OCI-LY7 (cell line): ENCODE data around the gene ADAMTS5. TPM values are rescaled to one million over a fixed set of nuclear protein-coding genes. Genes with fewer than 3 reads are reported as not detected.

Source experiments
- BruUV-seq: library from RNA; stranded (reverse); fragments of 400-500 nt; replicated peaks from 2 replicates; lab custom pipeline; 2021; lab: Mats Ljungman, UMichigan
- CTCF ChIA-PET: fragments of 300-600 bp; sonication (Branson Sonifier 250); formaldehyde crosslinking; loops from one replicate; lab custom pipeline; 2022; ENCODE audit warnings: antibody characterized with exemption; ENCODE audit not compliant: unreplicated experiment; lab: Charles Lee
- POLR2A ChIA-PET: fragments of 300-600 bp; sonication (Branson Sonifier 250); formaldehyde crosslinking; loops from one replicate; lab custom pipeline; 2022; ENCODE audit warnings: antibody characterized with exemption; lab: Charles Lee
- DNase-seq: peaks from one replicate; pipeline ENCODE4 v3.0.0-alpha.2; 2015; ENCODE audit warnings: low spot score
- H2AFZ ChIP-seq: fragments of 200-600 bp; sonication (generic), shearing (Covaris generic); 2 replicates; pipeline ENCODE4 v1.6.1; 2014; ENCODE audit warnings: mild to moderate bottlenecking, antibody characterized with exemption, low read length, moderate library complexity
- H3K27ac ChIP-seq: fragments of 200-600 bp; sonication (generic); 2 replicates; pipeline ENCODE4 v1.5.1; 2014; ENCODE audit warnings: mixed run types, low read depth, mild to moderate bottlenecking, moderate library complexity, low read length, inconsistent platforms; ENCODE audit not compliant: poor library complexity, severe bottlenecking
- H3K36me3 ChIP-seq: fragments of 200-600 bp; sonication (generic); 2 replicates; pipeline ENCODE4 v1.6.1; 2014; ENCODE audit warnings: mild to moderate bottlenecking, antibody characterized with exemption, low read length, moderate library complexity, mixed read lengths; ENCODE audit not compliant: insufficient read depth
- H3K4me1 ChIP-seq: fragments of 200-600 bp; sonication (generic); 2 replicates; pipeline ENCODE4 v1.5.1; 2014; ENCODE audit warnings: mild to moderate bottlenecking, low read length; ENCODE audit not compliant: insufficient read depth, poor library complexity, severe bottlenecking
- H3K4me2 ChIP-seq: fragments of 200-600 bp; sonication (generic); 2 replicates; pipeline ENCODE4 v1.6.1; 2014; ENCODE audit warnings: mild to moderate bottlenecking, low read length
- H3K4me3 ChIP-seq: fragments of 200-600 bp; sonication (generic); 2 replicates; pipeline ENCODE4 v1.5.1; 2014; ENCODE audit warnings: mild to moderate bottlenecking, low read depth, low read length; ENCODE audit not compliant: poor library complexity, severe bottlenecking
- H3K79me2 ChIP-seq: fragments of 200-600 bp; sonication (generic); 2 replicates; pipeline ENCODE4 v1.6.1; 2016; ENCODE audit warnings: low read depth, mild to moderate bottlenecking, low read length, moderate library complexity, mixed read lengths; ENCODE audit not compliant: insufficient read depth
- H3K9me2 ChIP-seq: fragments of 200-600 bp; sonication (generic); 2 replicates; pipeline ENCODE4 v1.6.1; 2016; ENCODE audit warnings: mild to moderate bottlenecking, low read length, mixed read lengths; ENCODE audit not compliant: insufficient read depth
- H3K9me3 ChIP-seq: fragments of 200-600 bp; sonication (generic); 2 replicates; pipeline ENCODE4 v1.6.1; 2014; ENCODE audit warnings: mild to moderate bottlenecking, mixed run types, low read length, mixed read lengths
- H4K20me1 ChIP-seq: fragments of 200-600 bp; sonication (generic); 2 replicates; pipeline ENCODE4 v1.6.1; 2014; ENCODE audit warnings: mild to moderate bottlenecking, antibody characterized with exemption, low read length, moderate library complexity, mixed read lengths; ENCODE audit not compliant: insufficient read depth
- CTCF ChIP-seq: fragments of 200-600 bp; sonication (generic); conservative IDR thresholded peaks from 2 replicates; pipeline ENCODE4 v1.5.1; 2014; ENCODE audit warnings: mild to moderate bottlenecking, antibody characterized with exemption, low read length, moderate library complexity, mixed read lengths
- EZH2phosphoT487 ChIP-seq: fragments of 200-600 bp; sonication (generic); IDR thresholded peaks from 2 replicates; pipeline ENCODE4 v1.6.1; 2018; ENCODE audit warnings: low read depth, borderline replicate concordance, mild to moderate bottlenecking, mixed run types, antibody characterized with exemption, low read length, moderate library complexity, mixed read lengths
- intact Hi-C: fragments of 100-400 bp; cut with micrococcal nuclease; formaldehyde crosslinking; loops from one replicate; pipeline ENCODE4 v1.10.0; 2022; ENCODE audit not compliant: unreplicated experiment
- total RNA-seq, 2 experiments: library from RNA; depleted of rRNA in 1 of 2; stranded (reverse); fragments of >200 nt in 1 of 2; shearing (Covaris generic) in 1 of 2; gene quantifications; 2 replicates each; pipeline ENCODE4 v1.2.3, GENCODE V29; 2014 to 2022

The ADAMTS5 gene
- total RNA-seq, 2 experiments from 2014 or later = not detected

GRCh38 chr21:26883768-26884167 is 83.1 kb downstream of the ADAMTS5 start:
- no peak for TF ChIP-seq EZH2phosphoT487
- no peak for TF ChIP-seq CTCF
- Histone ChIP-seq H4K20me1 (no peaks in the 10 kb centered on the region), H3K4me3 (no peak overlapping the region), H3K27ac (no peak overlapping the region), H3K36me3 (no peaks in the 10 kb centered on the region), H3K4me1 (no peaks in the 10 kb centered on the region), H3K4me2 (no peak overlapping the region), H3K9me3 (no peaks in the 10 kb centered on the region), H3K79me2 (no peaks in the 10 kb centered on the region), H3K9me2 (no peaks in the 10 kb centered on the region), H2AFZ (no peak overlapping the region)
- ChIA-PET CTCF (no interaction called here), POLR2A (no interaction called here)
- no TSS peak for BruUV-seq
- intact Hi-C loops = no loop called here
- DNase-seq = no peak

- ChIA-PET POLR2A (interaction anchor here (1.0 to 1.2 kb wide), 2 partner anchors 22 to 575 kb away, joined by 3 to 4 read pairs; no protein-coding TSS in a partner anchor), CTCF (no interaction called here)
- Histone ChIP-seq H3K4me1 (no peaks in the 10 kb centered on the region), H3K9me3 (no peaks in the 10 kb centered on the region), H4K20me1 (no peaks in the 10 kb centered on the region), H3K4me2 (no peak overlapping the region), H2AFZ (no peak overlapping the region), H3K9me2 (no peaks in the 10 kb centered on the region), H3K4me3 (no peak overlapping the region), H3K27ac (no peak overlapping the region), H3K36me3 (no peaks in the 10 kb centered on the region), H3K79me2 (no peaks in the 10 kb centered on the region)
- TF ChIP-seq EZH2phosphoT487 (no peak), CTCF (peak; percentile 66)
- peak; percentile 1 for DNase-seq
- intact Hi-C loops = no loop called here
- BruUV-seq = no TSS peak
Measured at GRCh38 chr21:26881504-26882228, 85.2 kb downstream of the ADAMTS5 start.

- intact Hi-C loops = no loop called here
- H4K20me1 ChIP-seq = no peaks in the 10 kb centered on the region
- H3K4me1 ChIP-seq = no peaks in the 10 kb centered on the region
- no peaks in the 10 kb centered on the region for H3K9me2 ChIP-seq
- no peaks in the 10 kb centered on the region for H3K36me3 ChIP-seq
- H2AFZ ChIP-seq = no peak overlapping the region
- H3K9me3 ChIP-seq = no peaks in the 10 kb centered on the region
- ChIA-PET POLR2A (no interaction called here), CTCF (no interaction called here)
- DNase-seq = peak; percentile 1
- no peak overlapping the region for H3K27ac ChIP-seq
- TF ChIP-seq EZH2phosphoT487 = no peak
- no peak for TF ChIP-seq CTCF
- no TSS peak for BruUV-seq
- no peak overlapping the region for H3K4me3 ChIP-seq
- no peaks in the 10 kb centered on the region for H3K79me2 ChIP-seq
- no peak overlapping the region for H3K4me2 ChIP-seq
Measured at GRCh38 chr21:26877018-26877417, 89.9 kb downstream of the ADAMTS5 start.
